Gastroesophageal sphincter (tissue), 3 donors: ENCODE results near the gene ATP6V0A1.

ENCODE experiments used
- CTCF ChIP-seq, 4 experiments: fragments of 200-600 bp in 2 of 4; fragments of 450-650 bp in 2 of 4; sonication (generic) in 1 of 4; IDR thresholded peaks; one replicate each; pipeline ENCODE4 v1.5.1; 2017 to 2019; ENCODE audit warnings: antibody characterized with exemption in 4 of 4, mild to moderate bottlenecking in 2 of 4, moderate library complexity in 2 of 4
- EP300 ChIP-seq: sonication (generic); formaldehyde crosslinking; IDR thresholded peaks from one replicate; pipeline ENCODE4 v1.6.1; 2017; ENCODE audit warnings: antibody characterized with exemption, mild to moderate bottlenecking
- POLR2A ChIP-seq, 2 donors: fragments of 450-650 bp; IDR thresholded peaks; one replicate each; pipeline ENCODE4 v1.6.1; 2017; ENCODE audit warnings: antibody characterized with exemption in 2 of 2, mild to moderate bottlenecking in 2 of 2, moderate library complexity in 1 of 2
- POLR2AphosphoS5 ChIP-seq: sonication (generic); formaldehyde crosslinking; IDR thresholded peaks from one replicate; pipeline ENCODE4 v1.6.1; 2017; ENCODE audit warnings: antibody characterized with exemption

GRCh38 chr17:42507671-42508070 lies 49.0 kb downstream of the ATP6V0A1 start:
- TF ChIP-seq POLR2A (IDR thresholded peaks at IDR 0.05) (no peak), CTCF (IDR thresholded peaks at IDR 0.05) (no peak), POLR2AphosphoS5 (no peak), EP300 (no peak)
